HCT116 (cell line): ENCODE results near the gene TAS1R1. TPM values are rescaled to one million over a fixed set of nuclear protein-coding genes. Genes with fewer than 3 reads are reported as not detected.

Experiments used
- ATAC-seq: fragments of 200-7000 bp; cut with Tn5 transposase; 2 replicates; pipeline ENCODE4 v1.9.1; 2020; ENCODE audit warnings: mild to moderate bottlenecking, moderate library complexity
- BruUV-seq: library from RNA; stranded (reverse); fragments of 400-500 nt; replicated peaks from 2 replicates; lab custom pipeline; 2021; lab: Mats Ljungman, UMichigan
- CTCF ChIA-PET: fragments of 300-600 bp; sonication (Branson Sonifier 250); formaldehyde crosslinking; loops from one replicate; lab custom pipeline; 2021; ENCODE audit warnings: antibody characterized with exemption; lab: Charles Lee
- POLR2A ChIA-PET: fragments of 300-600, 350-600 bp; sonication (Branson Sonifier 250); formaldehyde crosslinking; loops from one replicate; lab custom pipeline; 2021; ENCODE audit warnings: antibody characterized with exemption; lab: Charles Lee
- RAD21 ChIA-PET, 2 experiments: fragments of 300-600 bp; sonication (Branson Sonifier 250); formaldehyde crosslinking; loops; one replicate each; lab custom pipeline; 2023; ENCODE audit warnings: low total read pairs in 2 of 2; ENCODE audit not compliant: uncharacterized antibody in 2 of 2, unreplicated experiment in 2 of 2, low non-redundant PET in 1 of 2; lab: Charles Lee
- DNase-seq: peaks from one replicate; pipeline ENCODE4 v3.0.0-alpha.2; 2010; ENCODE audit warnings: low read depth, low spot score
- H2AFZ ChIP-seq: fragments of 200-600 bp; shearing (Covaris generic), sonication (generic); 2 replicates; pipeline ENCODE4 v1.6.1; 2017; ENCODE audit warnings: low read depth, mixed run types, mixed read lengths, antibody characterized with exemption, low read length; ENCODE audit not compliant: poor library complexity, severe bottlenecking
- H3K27ac ChIP-seq: 2 replicates; pipeline ENCODE4 v1.5.1; 2012; ENCODE audit warnings: low read depth, low read length
- H3K27me3 ChIP-seq: fragments of 200-600 bp; sonication (generic); 2 replicates; pipeline ENCODE4 v1.6.1; 2016; ENCODE audit warnings: mixed run types, low read length, mixed read lengths; ENCODE audit not compliant: insufficient read depth
- H3K36me3 ChIP-seq, 2 experiments: fragments of 200-500 bp in 1 of 2; fragments of 200-600 bp in 1 of 2; sonication (Bioruptor generic) in 1 of 2; sonication (generic) in 1 of 2; 2 replicates each; pipeline versions ENCODE4 v1.5.1 to v1.6.1; 2014 to 2016; ENCODE audit warnings: low read length in 2 of 2, inconsistent platforms in 1 of 2, mixed read lengths in 1 of 2, mixed run types in 1 of 2; ENCODE audit not compliant: insufficient read depth in 2 of 2, control insufficient read depth in 1 of 2
- H3K4me1 ChIP-seq, 2 experiments: fragments of 200-600 bp in 1 of 2; sonication (generic) in 1 of 2; 2 replicates each; pipeline versions ENCODE4 v1.5.1 to v1.6.1; 2012 to 2017; ENCODE audit warnings: low read length in 2 of 2, inconsistent platforms in 1 of 2, mild to moderate bottlenecking in 1 of 2, mixed read lengths in 1 of 2, mixed run types in 1 of 2, moderate library complexity in 1 of 2; ENCODE audit not compliant: insufficient read depth in 2 of 2, control insufficient read depth in 1 of 2
- H3K4me2 ChIP-seq: fragments of 200-600 bp; sonication (generic); 2 replicates; pipeline ENCODE4 v1.6.1; 2017; ENCODE audit warnings: mixed run types, low read length, mixed read lengths
- H3K4me3 ChIP-seq, 2 experiments: fragments of 200-600 bp in 1 of 2; sonication (generic) in 1 of 2; replicated peaks in 1 of 2; 2 replicates each; pipeline ENCODE4 v1.5.1; 2011 to 2016; ENCODE audit warnings: low read length in 2 of 2, control low read depth in 1 of 2, low read depth in 1 of 2, mild to moderate bottlenecking in 1 of 2, mixed read lengths in 1 of 2, mixed run types in 1 of 2
- H3K79me2 ChIP-seq: fragments of 200-600 bp; sonication (generic); 2 replicates; pipeline ENCODE4 v1.6.1; 2017; ENCODE audit warnings: mild to moderate bottlenecking, mixed run types, low read length, moderate library complexity, mixed read lengths; ENCODE audit not compliant: insufficient read depth
- H3K9ac ChIP-seq: fragments of 200-600 bp; sonication (generic); 2 replicates; pipeline ENCODE4 v1.6.1; 2016; ENCODE audit warnings: low read length, mixed read lengths
- H3K9me2 ChIP-seq: fragments of 200-600 bp; sonication (generic), shearing (Covaris generic); 2 replicates; pipeline ENCODE4 v1.6.1; 2017; ENCODE audit warnings: mixed run types, mild to moderate bottlenecking, moderate library complexity; ENCODE audit not compliant: insufficient read depth
- H3K9me3 ChIP-seq, 2 experiments: fragments of 200-500 bp in 1 of 2; fragments of 200-600 bp in 1 of 2; sonication (Bioruptor generic) in 1 of 2; sonication (generic) in 1 of 2; 2 replicates each; pipeline ENCODE4 v1.6.1; 2014 to 2017; ENCODE audit warnings: low read length in 2 of 2, mixed read lengths in 2 of 2, inconsistent platforms in 1 of 2, low read depth in 1 of 2, mild to moderate bottlenecking in 1 of 2, mixed run types in 1 of 2, moderate library complexity in 1 of 2; ENCODE audit not compliant: control insufficient read depth in 1 of 2, insufficient read depth in 1 of 2
- H4K20me1 ChIP-seq: fragments of 200-600 bp; sonication (generic), shearing (Covaris generic); 2 replicates; pipeline ENCODE4 v1.6.1; 2017; ENCODE audit warnings: mixed run types, mild to moderate bottlenecking, moderate library complexity; ENCODE audit not compliant: insufficient read depth
- ATF3 ChIP-seq: IDR thresholded peaks from 2 replicates; pipeline ENCODE4 v1.6.1; 2012
- CBX3 ChIP-seq: IDR thresholded peaks from 2 replicates; pipeline ENCODE4 v1.6.1; 2012; ENCODE audit warnings: low read depth
- CEBPB ChIP-seq: IDR thresholded peaks from 2 replicates; pipeline ENCODE4 v1.6.1; 2012; ENCODE audit warnings: low read depth
- ELF1 ChIP-seq: IDR thresholded peaks from 2 replicates; pipeline ENCODE4 v1.6.1; 2012; ENCODE audit warnings: low read depth, borderline replicate concordance
- EZH2 ChIP-seq: fragments of 200-600 bp; sonication (generic); IDR thresholded peaks from 2 replicates; pipeline ENCODE4 v1.6.1; 2017; ENCODE audit warnings: antibody characterized with exemption, mixed run types
- EZH2phosphoT487 ChIP-seq: fragments of 200-600 bp; IDR thresholded peaks from 2 replicates; pipeline ENCODE4 v1.6.1; 2018; ENCODE audit warnings: antibody characterized with exemption, borderline replicate concordance
- JUND ChIP-seq: IDR thresholded peaks from 2 replicates; pipeline ENCODE4 v1.6.1; 2012
- POLR2A ChIP-seq: IDR thresholded peaks from 2 replicates; pipeline ENCODE4 v1.7.0; 2011; ENCODE audit warnings: borderline replicate concordance; ENCODE audit not compliant: insufficient read depth, insufficient read length; ENCODE audit errors: extremely low read depth
- POLR2AphosphoS5 ChIP-seq: IDR thresholded peaks from 2 replicates; pipeline ENCODE4 v1.6.1; 2011; ENCODE audit warnings: mild to moderate bottlenecking, low read depth, low read length, moderate library complexity
- RAD21 ChIP-seq: IDR thresholded peaks from 2 replicates; pipeline ENCODE4 v1.6.1; 2012; ENCODE audit warnings: low read depth, mild to moderate bottlenecking
- SIN3A ChIP-seq: IDR thresholded peaks from 2 replicates; pipeline ENCODE4 v1.6.1; 2012; ENCODE audit warnings: low read depth
- SP1 ChIP-seq: IDR thresholded peaks from 2 replicates; pipeline ENCODE4 v1.6.1; 2012; ENCODE audit warnings: low read depth
- SRF ChIP-seq: IDR thresholded peaks from 2 replicates; pipeline ENCODE4 v1.6.1; 2012; ENCODE audit warnings: low read depth
- ZFX ChIP-seq: fragments of 450-650 bp; IDR thresholded peaks from 2 replicates; pipeline ENCODE4 v1.6.1; 2017
- ZNF274 ChIP-seq: fragments of 200-500 bp; sonication (Bioruptor generic); IDR thresholded peaks from 2 replicates; pipeline ENCODE4 v1.6.1; 2014; ENCODE audit warnings: mild to moderate bottlenecking, low read depth, low read length, inconsistent platforms
- intact Hi-C: fragments of 100-400 bp; cut with micrococcal nuclease; formaldehyde crosslinking; loops from 2 replicates; pipeline ENCODE4 v1.10.0; 2022
- total RNA-seq: library from RNA; stranded (reverse); gene quantifications from one replicate; pipeline ENCODE4 v1.2.1, GENCODE V29; 2021; ENCODE audit not compliant: unreplicated experiment
- TF ChIP-seq, protein P1 (sequence below), 3 experiments: fragments of 200-600 bp in 1 of 3; sonication (generic) in 1 of 3; IDR thresholded peaks in 2 of 3; conservative IDR thresholded peaks in 1 of 3; 2 replicates each; pipeline ENCODE4 v1.5.1; 2012 to 2017; ENCODE audit warnings: low read depth in 2 of 3, low read length in 2 of 3, antibody characterized with exemption in 1 of 3, borderline replicate concordance in 1 of 3, control low read depth in 1 of 3, mild to moderate bottlenecking in 1 of 3, mixed read lengths in 1 of 3, mixed run types in 1 of 3, moderate library complexity in 1 of 3; ENCODE audit not compliant: insufficient read depth in 1 of 3

Gene TAS1R1
- total RNA-seq, 1 experiment from 2014 or later: not detected

DNA sequence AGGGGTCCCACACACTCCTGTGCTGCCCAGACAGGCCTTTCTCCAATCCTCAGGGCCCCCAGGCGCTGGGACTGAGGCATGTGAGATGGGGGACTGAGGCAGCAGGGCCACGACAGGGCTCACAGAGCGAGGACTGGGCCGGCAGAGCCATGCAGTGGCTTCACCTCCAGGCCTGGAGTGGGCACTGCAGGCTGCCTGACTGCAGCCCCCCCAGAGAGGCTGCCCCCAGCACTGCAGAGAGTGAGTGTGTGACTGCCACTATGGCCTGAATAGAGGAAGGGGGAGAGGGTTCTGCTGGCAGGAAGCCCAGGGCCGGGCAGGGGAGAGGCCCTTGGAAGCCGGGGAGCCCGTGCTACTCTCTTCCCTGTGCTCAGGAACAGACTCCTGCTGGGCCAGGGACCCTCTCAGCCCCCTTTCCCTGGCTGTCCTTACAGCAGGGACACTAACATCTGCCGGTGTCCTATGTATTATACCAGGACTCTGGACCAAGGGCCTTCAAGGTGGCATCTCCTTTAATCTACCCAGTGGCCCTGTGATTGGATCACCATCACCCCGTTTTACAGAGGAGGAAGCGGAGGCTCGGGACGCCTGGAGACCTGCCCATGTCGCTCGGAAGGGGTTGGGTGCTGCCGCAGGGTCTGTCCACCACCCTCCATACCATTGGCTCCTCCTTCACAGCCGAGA is 43.4 kb upstream of the TAS1R1 start:
- BruUV-seq: no TSS peak
- ATAC-seq: no peak
- POLR2A ChIA-PET: no interaction called here
- Histone ChIP-seq H3K9me3 (no peaks in the 10 kb centered on the region), H2AFZ (no peak overlapping the region), H3K9me2 (no peaks in the 10 kb centered on the region), H4K20me1 (no peaks in the 10 kb centered on the region), H3K4me2 (no peak overlapping the region), H3K27ac (no peak overlapping the region), H3K79me2 (no peaks in the 10 kb centered on the region), H3K36me3 (no peaks in the 10 kb centered on the region), H3K4me3 (no peak overlapping the region)
- intact Hi-C loops: no loop called here
- DNase-seq: no peak
- TF ChIP-seq CBX3 (no peak), RAD21 (no peak), CEBPB (no peak), POLR2A (no peak), ZFX (no peak), JUND (no peak)
- TF ChIP-seq, all 23 proteins: peak for 0
- ChIA-PET CTCF (no interaction called here), RAD21 (no interaction called here)
- H3K4me1 ChIP-seq: peaks cover 0 to 8% of the 10 kb centered on the region in 2 experiments; a peak in 1 of 4 replicates
- no peak overlapping the region for H3K9ac ChIP-seq
- no peaks in the 10 kb centered on the region for H3K27me3 ChIP-seq

DNA sequence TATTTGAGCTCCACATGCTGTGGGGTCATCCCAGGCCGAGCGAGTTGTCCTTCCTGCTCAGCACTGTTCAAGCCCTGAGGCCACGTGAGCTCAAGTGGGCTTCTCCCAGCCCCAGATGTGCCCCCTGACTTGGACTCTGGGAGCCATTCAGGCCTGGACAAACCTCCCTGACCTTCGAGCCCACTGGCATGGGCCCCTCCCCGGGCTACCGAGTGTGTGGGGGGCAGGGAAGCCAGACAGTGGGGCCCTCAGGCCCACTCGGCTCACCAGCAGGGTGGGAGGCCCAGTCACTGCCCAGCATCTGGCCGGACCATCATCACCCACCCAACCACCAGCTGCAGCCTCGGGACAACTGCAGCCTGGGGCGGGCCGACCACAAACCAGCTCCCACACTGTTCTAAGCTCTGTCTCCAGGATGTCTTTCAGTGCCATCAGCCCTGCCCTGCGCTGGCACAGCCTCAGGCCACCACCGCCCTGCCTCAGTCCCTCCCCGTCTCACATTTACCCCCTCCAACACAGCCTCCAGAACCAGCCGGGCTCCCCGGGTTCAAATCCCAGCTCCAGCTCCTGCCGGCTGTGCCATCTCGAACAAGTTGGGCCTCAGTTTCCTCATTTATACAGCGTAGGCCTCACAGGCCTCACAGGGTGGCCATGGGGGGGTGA is 42.7 kb upstream of the TAS1R1 start:
- no peaks in the 10 kb centered on the region for H3K9me3 ChIP-seq
- H3K36me3 ChIP-seq: no peaks in the 10 kb centered on the region
- H3K27ac ChIP-seq: no peak overlapping the region
- H4K20me1 ChIP-seq: no peaks in the 10 kb centered on the region
- DNase-seq: no peak
- intact Hi-C loops: no loop called here
- H3K27me3 ChIP-seq: no peaks in the 10 kb centered on the region
- CTCF ChIA-PET: no interaction called here
- no peak overlapping the region for H3K4me3 ChIP-seq
- no peaks in the 10 kb centered on the region for H3K79me2 ChIP-seq
- no peak for ATAC-seq
- H3K4me2 ChIP-seq: no peak overlapping the region
- no peak overlapping the region for H3K9ac ChIP-seq
- no peak overlapping the region for H2AFZ ChIP-seq
- RAD21 ChIA-PET: no interaction called here
- BruUV-seq: no TSS peak
- POLR2A ChIA-PET: no interaction called here
- H3K4me1 ChIP-seq: peaks cover 0 to 11% of the 10 kb centered on the region in 2 experiments; a peak in 2 of 4 replicates
- no peaks in the 10 kb centered on the region for H3K9me2 ChIP-seq
- TF ChIP-seq EZH2phosphoT487 (no peak), POLR2AphosphoS5 (no peak), RAD21 (no peak), SIN3A (no peak), JUND (no peak), EZH2 (no peak), ZNF274 (no peak), SP1 (no peak), ATF3 (no peak), SRF (no peak), ELF1 (no peak), CBX3 (no peak)
- TF ChIP-seq, protein P1, sequence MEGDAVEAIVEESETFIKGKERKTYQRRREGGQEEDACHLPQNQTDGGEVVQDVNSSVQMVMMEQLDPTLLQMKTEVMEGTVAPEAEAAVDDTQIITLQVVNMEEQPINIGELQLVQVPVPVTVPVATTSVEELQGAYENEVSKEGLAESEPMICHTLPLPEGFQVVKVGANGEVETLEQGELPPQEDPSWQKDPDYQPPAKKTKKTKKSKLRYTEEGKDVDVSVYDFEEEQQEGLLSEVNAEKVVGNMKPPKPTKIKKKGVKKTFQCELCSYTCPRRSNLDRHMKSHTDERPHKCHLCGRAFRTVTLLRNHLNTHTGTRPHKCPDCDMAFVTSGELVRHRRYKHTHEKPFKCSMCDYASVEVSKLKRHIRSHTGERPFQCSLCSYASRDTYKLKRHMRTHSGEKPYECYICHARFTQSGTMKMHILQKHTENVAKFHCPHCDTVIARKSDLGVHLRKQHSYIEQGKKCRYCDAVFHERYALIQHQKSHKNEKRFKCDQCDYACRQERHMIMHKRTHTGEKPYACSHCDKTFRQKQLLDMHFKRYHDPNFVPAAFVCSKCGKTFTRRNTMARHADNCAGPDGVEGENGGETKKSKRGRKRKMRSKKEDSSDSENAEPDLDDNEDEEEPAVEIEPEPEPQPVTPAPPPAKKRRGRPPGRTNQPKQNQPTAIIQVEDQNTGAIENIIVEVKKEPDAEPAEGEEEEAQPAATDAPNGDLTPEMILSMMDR (IDR thresholded peaks at IDR 0.05 in 2 of 3, conservative IDR thresholded peaks at IDR 0.05 in 1 of 3; ENCODE audit: borderline replicate concordance in 1 of 3, insufficient read depth in 1 of 3, low read depth in 2 of 3, low read length in 2 of 3): no peak
